Hematopoietic multipotent progenitor cell treated with erythropoietin and hydrocortisone succinate and interleukin-3 and kit ligand, for 17 days (in vitro differentiated cells): ENCODE results near the gene NAA20.
A peak's percentile ranks its signal among the peaks of the same experiment; 100 is the strongest.

ENCODE experiments used
- DNase-seq: peaks from one replicate; pipeline ENCODE4 v3.0.0-alpha.2; 2015; ENCODE audit warnings: low spot score

Gene NAA20

GRCh38 chr20:20017001-20017843, at the start of gene NAA20:
Gene NAA20 (plus strand): TSS chr20:20017362. CDS start chr20:20017397, 35 bp downstream.
- peak; percentile 79 for DNase-seq

GRCh38 chr20:19967445-19967844, 49.7 kb upstream of the NAA20 start:
- DNase-seq = no peak

- no peak for DNase-seq
Measured at GRCh38 chr20:19968028-19968427, 49.1 kb upstream of the NAA20 start.

- DNase-seq = no peak
Measured at GRCh38 chr20:19968466-19969073, 48.6 kb upstream of the NAA20 start.

- no peak for DNase-seq
Measured at GRCh38 chr20:19969106-19969505, 48.1 kb upstream of the NAA20 start.

- DNase-seq = no peak
Measured at GRCh38 chr20:19969507-19970255, 47.5 kb upstream of the NAA20 start.

GRCh38 chr20:19970256-19970765, 46.9 kb upstream of the NAA20 start:
- DNase-seq = no peak

GRCh38 chr20:19971116-19971515, 46.0 kb upstream of the NAA20 start:
- DNase-seq = no peak

- DNase-seq = no peak
Measured at GRCh38 chr20:19973961-19974629, 43.1 kb upstream of the NAA20 start.

- DNase-seq = no peak
Measured at GRCh38 chr20:19974630-19975435, 42.3 kb upstream of the NAA20 start.

- no peak for DNase-seq
Measured at GRCh38 chr20:19975436-19975799, 41.7 kb upstream of the NAA20 start.

- DNase-seq = no peak
Measured at GRCh38 chr20:19975901-19976300, 41.3 kb upstream of the NAA20 start.

- DNase-seq = no peak
Measured at GRCh38 chr20:19976595-19977372, 40.4 kb upstream of the NAA20 start.

- DNase-seq = no peak
Measured at GRCh38 chr20:19977373-19977770, 39.8 kb upstream of the NAA20 start.

- DNase-seq = no peak
Measured at GRCh38 chr20:19978511-19979210, 38.5 kb upstream of the NAA20 start.

- no peak for DNase-seq
Measured at GRCh38 chr20:19981031-19981451, 36.1 kb upstream of the NAA20 start.

GRCh38 chr20:19986419-19986818, 30.7 kb upstream of the NAA20 start:
- no peak for DNase-seq

- no peak for DNase-seq
Measured at GRCh38 chr20:19987046-19987445, 30.1 kb upstream of the NAA20 start.

GRCh38 chr20:19990850-19991249, 26.3 kb upstream of the NAA20 start:
- DNase-seq = no peak

GRCh38 chr20:19991308-19991707, 25.9 kb upstream of the NAA20 start:
- DNase-seq = no peak
